GM21737 (cell line): ENCODE data around the gene RAD51AP1.

Source experiments
- ATAC-seq: cut with Tn5 transposase; IDR thresholded peaks from one replicate; pipeline ENCODE4 v1.9.1; 2021; ENCODE audit warnings: mild to moderate bottlenecking, moderate library complexity; ENCODE audit not compliant: unreplicated experiment

Gene RAD51AP1

GRCh38 chr12:4545195-4545594 is 6.5 kb downstream of the RAD51AP1 start:
- ATAC-seq = no peak

- no peak for ATAC-seq
These were observed 13.5 kb downstream of the RAD51AP1 start for GRCh38 chr12:4552191-4552590.

GRCh38 chr12:4553943-4554342 is 15.3 kb downstream of the RAD51AP1 start:
- no peak for ATAC-seq

- no peak for ATAC-seq
These were observed 17.1 kb downstream of the RAD51AP1 start for GRCh38 chr12:4555804-4556203.

- no peak for ATAC-seq
These were observed 18.2 kb downstream of the RAD51AP1 start for GRCh38 chr12:4556735-4557530.

- no peak for ATAC-seq
These were observed 18.9 kb downstream of the RAD51AP1 start for GRCh38 chr12:4557586-4557985.

- no peak for ATAC-seq
These were observed 19.5 kb downstream of the RAD51AP1 start for GRCh38 chr12:4558171-4558570.

GRCh38 chr12:4562034-4562657 is 23.5 kb downstream of the RAD51AP1 start, which contains the start of gene DYRK4:
Gene DYRK4, plus strand, starts transcription at chr12:4562208. Its CDS starts 38 bp downstream, at chr12:4562246.
- ATAC-seq = no peak

- ATAC-seq = no peak
These were observed 24.6 kb downstream of the RAD51AP1 start for GRCh38 chr12:4563336-4563735.

- no peak for ATAC-seq
These were observed 26.1 kb downstream of the RAD51AP1 start for GRCh38 chr12:4564818-4565217.

- ATAC-seq = no peak
These were observed 27.8 kb downstream of the RAD51AP1 start for GRCh38 chr12:4566474-4566873.

- ATAC-seq = no peak
These were observed 28.6 kb downstream of the RAD51AP1 start for GRCh38 chr12:4567073-4567881.

GRCh38 chr12:4569261-4569660 is 30.6 kb downstream of the RAD51AP1 start:
- no peak for ATAC-seq

GRCh38 chr12:4572680-4573079 is 34.0 kb downstream of the RAD51AP1 start:
- ATAC-seq = no peak

GRCh38 chr12:4579305-4580102 is 40.8 kb downstream of the RAD51AP1 start:
- ATAC-seq = no peak

GRCh38 chr12:4580281-4580688 is 41.6 kb downstream of the RAD51AP1 start:
- ATAC-seq = no peak

GRCh38 chr12:4584281-4584680 is 45.6 kb downstream of the RAD51AP1 start:
- no peak for ATAC-seq

GRCh38 chr12:4584896-4585295 is 46.2 kb downstream of the RAD51AP1 start:
- ATAC-seq = no peak

- ATAC-seq = no peak
These were observed 47.8 kb downstream of the RAD51AP1 start for GRCh38 chr12:4586500-4586899.

- ATAC-seq = no peak
These were observed 48.4 kb downstream of the RAD51AP1 start for GRCh38 chr12:4587108-4587507.

- ATAC-seq = no peak
These were observed 50.2 kb downstream of the RAD51AP1 start for GRCh38 chr12:4588916-4589315.
